SH-SY5Y (cell line): Measurements from ENCODE around the gene NAA25.

Experiments used
- GATA2 ChIP-seq: IDR thresholded peaks from 2 replicates; pipeline ENCODE4 v1.6.1; 2011; ENCODE audit warnings: mild to moderate bottlenecking, low read depth, low read length
- GATA3 ChIP-seq: IDR thresholded peaks from 2 replicates; pipeline ENCODE4 v1.6.1; 2011; ENCODE audit warnings: low read depth, mild to moderate bottlenecking, low read length, moderate library complexity

- TF ChIP-seq GATA2 (no peak), GATA3 (no peak)
These were observed 45.3 kb downstream of the NAA25 start for GRCh38 chr12:112063273-112063672.
